CD1c-positive myeloid dendritic cell (primary cell): ENCODE data around the gene DPP9.

ENCODE experiments used
- DNase-seq: peaks from one replicate; pipeline ENCODE4 v3.0.0-alpha.2; 2016; ENCODE audit errors: extremely low spot score

DPP9 gene

GRCh38 chr19:4709440-4710280 lies 14.0 kb downstream of the DPP9 start:
- no peak for DNase-seq

GRCh38 chr19:4707956-4708650 lies 15.5 kb downstream of the DPP9 start:
- DNase-seq: no peak

- no peak for DNase-seq
Measured at GRCh38 chr19:4707322-4707721, 16.3 kb downstream of the DPP9 start.

- DNase-seq: no peak
Measured at GRCh38 chr19:4705413-4706131, 18.1 kb downstream of the DPP9 start.

- DNase-seq: no peak
Measured at GRCh38 chr19:4704317-4704673, 19.3 kb downstream of the DPP9 start.

GRCh38 chr19:4703671-4704316 lies 19.8 kb downstream of the DPP9 start:
- no peak for DNase-seq

GRCh38 chr19:4702764-4703163 lies 20.9 kb downstream of the DPP9 start:
- no peak for DNase-seq

GRCh38 chr19:4701557-4701956 lies 22.1 kb downstream of the DPP9 start:
- no peak for DNase-seq

GRCh38 chr19:4700693-4700970 lies 23.0 kb downstream of the DPP9 start:
- no peak for DNase-seq

GRCh38 chr19:4699826-4700692 lies 23.6 kb downstream of the DPP9 start:
- DNase-seq: no peak

- DNase-seq: no peak
Measured at GRCh38 chr19:4697304-4697703, 26.3 kb downstream of the DPP9 start.

- no peak for DNase-seq
Measured at GRCh38 chr19:4695224-4695731, 28.4 kb downstream of the DPP9 start.

- DNase-seq: peak; percentile 49
Measured at GRCh38 chr19:4694211-4694987, 29.2 kb downstream of the DPP9 start.

GRCh38 chr19:4693471-4694121 lies 30.0 kb downstream of the DPP9 start:
- peak; percentile 36 for DNase-seq

GRCh38 chr19:4693078-4693350 lies 30.6 kb downstream of the DPP9 start:
- DNase-seq: no peak

- DNase-seq: no peak
Measured at GRCh38 chr19:4692251-4693077, 31.2 kb downstream of the DPP9 start.

GRCh38 chr19:4691373-4691772 lies 32.3 kb downstream of the DPP9 start:
- peak; percentile 95 for DNase-seq

- DNase-seq: peak; percentile 58
Measured at GRCh38 chr19:4690361-4690760, 33.3 kb downstream of the DPP9 start.

- DNase-seq: no peak
Measured at GRCh38 chr19:4689403-4689802, 34.2 kb downstream of the DPP9 start.
